ENCODE measurements around the gene ULK4.
"Not testable (repeated sequence)": the region's sequence is repeated elsewhere in the genome, so short reads cannot be mapped to it uniquely, and the experiment has no call there.

Gene ULK4

GRCh38 chr3:41565948-41566514 is 395.9 kb downstream of the ULK4 start:
- FAIRE-seq, result no peak

- no peak for FAIRE-seq
These were observed 396.9 kb downstream of the ULK4 start for GRCh38 chr3:41565003-41565402.

- not testable (repeated sequence) for FAIRE-seq
These were observed 405.7 kb downstream of the ULK4 start for GRCh38 chr3:41556245-41556644.

- FAIRE-seq, result no peak
These were observed 428.9 kb downstream of the ULK4 start for GRCh38 chr3:41532976-41533375.

GRCh38 chr3:41526995-41527573 is 434.8 kb downstream of the ULK4 start:
- FAIRE-seq, result no peak

- FAIRE-seq, result no peak
These were observed 436.4 kb downstream of the ULK4 start for GRCh38 chr3:41525303-41526064.

- FAIRE-seq, result no peak
These were observed 438.0 kb downstream of the ULK4 start for GRCh38 chr3:41523897-41524296.

- FAIRE-seq, result no peak
These were observed 439.3 kb downstream of the ULK4 start for GRCh38 chr3:41522612-41523011.

- no peak for FAIRE-seq
These were observed 440.8 kb downstream of the ULK4 start for GRCh38 chr3:41521010-41521655.

GRCh38 chr3:41519746-41520145 is 442.2 kb downstream of the ULK4 start:
- FAIRE-seq, result no peak

- FAIRE-seq, result no peak
These were observed 443.3 kb downstream of the ULK4 start for GRCh38 chr3:41518626-41519025.

- FAIRE-seq, result no peak
These were observed 453.7 kb downstream of the ULK4 start for GRCh38 chr3:41508063-41508696.

- no peak for FAIRE-seq
These were observed 454.4 kb downstream of the ULK4 start for GRCh38 chr3:41507336-41508062.

- FAIRE-seq, result no peak
These were observed 457.8 kb downstream of the ULK4 start for GRCh38 chr3:41503998-41504623.

GRCh38 chr3:41502481-41502880 is 459.4 kb downstream of the ULK4 start:
- FAIRE-seq, result no peak

GRCh38 chr3:41502023-41502422 is 459.9 kb downstream of the ULK4 start:
- no peak for FAIRE-seq

- FAIRE-seq, result no peak
These were observed 463.1 kb downstream of the ULK4 start for GRCh38 chr3:41498847-41499246.

GRCh38 chr3:41490360-41490759 is 471.5 kb downstream of the ULK4 start:
- FAIRE-seq, result no peak

- no peak for FAIRE-seq
These were observed 472.7 kb downstream of the ULK4 start for GRCh38 chr3:41489231-41489630.

- FAIRE-seq, result no peak
These were observed 473.4 kb downstream of the ULK4 start for GRCh38 chr3:41488501-41488900.

- no peak for FAIRE-seq
These were observed 476.4 kb downstream of the ULK4 start for GRCh38 chr3:41485484-41485883.

- no peak for FAIRE-seq
These were observed 479.8 kb downstream of the ULK4 start for GRCh38 chr3:41482134-41482533.

Measured in colon (tissue), 2 donors.